Measurements from ENCODE around the gene TIRAP. TPM values are rescaled to one million over a fixed set of nuclear protein-coding genes. Genes with fewer than 3 reads are reported as not detected.
A peak's percentile ranks its signal among the peaks of the same experiment; 100 is the strongest.

The TIRAP gene
- total RNA-seq, 2 donors from 2014 or later: 8.3 to 13.5 TPM

DNA sequence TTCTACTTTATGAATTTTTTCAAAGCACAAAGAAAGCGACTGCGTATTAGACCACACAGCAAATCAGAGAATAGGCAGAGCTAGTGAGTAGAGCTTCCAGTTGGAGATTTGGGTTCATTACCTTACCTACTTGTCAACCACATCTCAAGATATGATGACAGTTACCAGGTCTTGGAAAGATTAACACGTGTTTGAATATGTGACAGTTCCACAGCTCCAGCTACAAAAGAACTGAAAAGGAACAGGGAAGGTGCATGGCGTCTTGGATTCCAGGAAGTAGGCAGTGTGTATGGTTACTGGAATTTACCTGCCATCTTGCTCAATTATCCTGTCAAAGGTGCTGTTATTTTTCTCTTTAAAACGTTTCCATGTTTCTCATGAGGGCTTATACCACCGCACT lies 5.3 kb downstream of the TIRAP start:
- H3K27ac ChIP-seq: no peak overlapping the region
- DNase-seq (no peak), ATAC-seq (no peak)
- 73 to 78% methylated on average over 6 of the region's 6 CpGs for WGBS, 2 donors
- H3K9me3 ChIP-seq: no peaks in the 10 kb centered on the region
- peaks cover 0 to 10% of the 10 kb centered on the region in 2 donors for H3K36me3 ChIP-seq (replicated peaks in 1 of 2; ENCODE audit: insufficient read depth in 1 of 2, low read depth in 2 of 2)
- no peak for TF ChIP-seq POLR2A (IDR thresholded peaks at IDR 0.05)
- TF ChIP-seq, protein P1, sequence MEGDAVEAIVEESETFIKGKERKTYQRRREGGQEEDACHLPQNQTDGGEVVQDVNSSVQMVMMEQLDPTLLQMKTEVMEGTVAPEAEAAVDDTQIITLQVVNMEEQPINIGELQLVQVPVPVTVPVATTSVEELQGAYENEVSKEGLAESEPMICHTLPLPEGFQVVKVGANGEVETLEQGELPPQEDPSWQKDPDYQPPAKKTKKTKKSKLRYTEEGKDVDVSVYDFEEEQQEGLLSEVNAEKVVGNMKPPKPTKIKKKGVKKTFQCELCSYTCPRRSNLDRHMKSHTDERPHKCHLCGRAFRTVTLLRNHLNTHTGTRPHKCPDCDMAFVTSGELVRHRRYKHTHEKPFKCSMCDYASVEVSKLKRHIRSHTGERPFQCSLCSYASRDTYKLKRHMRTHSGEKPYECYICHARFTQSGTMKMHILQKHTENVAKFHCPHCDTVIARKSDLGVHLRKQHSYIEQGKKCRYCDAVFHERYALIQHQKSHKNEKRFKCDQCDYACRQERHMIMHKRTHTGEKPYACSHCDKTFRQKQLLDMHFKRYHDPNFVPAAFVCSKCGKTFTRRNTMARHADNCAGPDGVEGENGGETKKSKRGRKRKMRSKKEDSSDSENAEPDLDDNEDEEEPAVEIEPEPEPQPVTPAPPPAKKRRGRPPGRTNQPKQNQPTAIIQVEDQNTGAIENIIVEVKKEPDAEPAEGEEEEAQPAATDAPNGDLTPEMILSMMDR (IDR thresholded peaks at IDR 0.05): no peak
- intact Hi-C loops (cut with DNase I): no loop called here
- peaks cover 17% of the 10 kb centered on the region for H3K4me1 ChIP-seq
- no peak overlapping the region for H3K4me3 ChIP-seq
- H3K27me3 ChIP-seq: no peaks in the 10 kb centered on the region

DNA sequence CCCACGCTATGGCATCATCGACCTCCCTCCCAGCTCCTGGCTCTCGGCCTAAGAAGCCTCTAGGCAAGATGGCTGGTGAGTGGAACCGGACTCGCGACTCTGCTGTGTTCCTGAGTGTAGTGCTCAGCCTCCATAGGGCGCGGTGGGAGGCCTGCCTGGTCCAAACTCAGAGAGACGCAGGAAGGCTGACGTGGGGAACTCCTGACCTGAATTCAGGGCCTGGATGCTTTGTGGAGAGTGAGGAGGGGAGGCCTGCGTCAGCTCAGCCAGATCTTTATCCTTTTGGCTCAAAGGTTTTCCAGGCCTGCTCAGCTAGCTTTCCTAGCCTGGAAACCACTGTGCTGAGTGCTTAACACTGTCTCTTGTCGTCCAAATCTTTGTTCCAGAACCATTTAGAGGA lies 8.0 kb downstream of the TIRAP start:
- Histone ChIP-seq H3K9me3 (no peaks in the 10 kb centered on the region), H3K36me3 (replicated peaks in 1 of 2; ENCODE audit: insufficient read depth in 1 of 2, low read depth in 2 of 2) (peaks cover 0 to 13% of the 10 kb centered on the region in 2 donors), H3K27me3 (no peaks in the 10 kb centered on the region), H3K4me3 (no peak overlapping the region), H3K27ac (no peak overlapping the region), H3K4me1 (no peaks in the 10 kb centered on the region)
- peak; percentile 18 for ATAC-seq
- TF ChIP-seq, protein P1 (IDR thresholded peaks at IDR 0.05): no peak
- DNase-seq: no peak
- intact Hi-C loops (cut with DNase I): no loop called here
- WGBS, 2 donors: 78 to 84% methylated on average over 5 to 12 of the region's 12 CpGs

DNA sequence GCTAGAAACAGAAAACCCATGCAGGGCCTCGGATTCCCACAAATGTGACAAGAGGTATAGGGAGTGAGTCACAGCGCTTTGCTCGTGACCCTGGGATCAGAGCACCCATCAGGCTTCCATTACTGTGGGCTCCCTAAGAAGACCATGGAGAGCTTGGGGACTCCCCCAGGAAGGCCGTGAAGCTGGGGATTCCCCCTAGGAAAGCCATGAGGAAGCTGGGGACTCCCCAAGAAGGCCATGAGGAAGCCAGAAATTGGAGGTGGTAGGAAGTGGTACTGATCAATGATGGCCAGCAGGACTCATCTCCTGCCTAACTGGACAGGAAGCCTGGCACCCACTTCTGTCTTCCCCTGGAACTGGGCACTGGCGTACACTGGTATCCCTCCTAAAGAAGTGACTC lies 10.8 kb downstream of the TIRAP start:
- Histone ChIP-seq H3K27ac (no peak overlapping the region), H3K36me3 (replicated peaks in 1 of 2; ENCODE audit: insufficient read depth in 1 of 2, low read depth in 2 of 2) (peaks cover 0 to 13% of the 10 kb centered on the region in 2 donors), H3K27me3 (no peaks in the 10 kb centered on the region), H3K9me3 (no peaks in the 10 kb centered on the region), H3K4me3 (no peak overlapping the region), H3K4me1 (no peaks in the 10 kb centered on the region)
- TF ChIP-seq POLR2A (IDR thresholded peaks at IDR 0.05): no peak
- TF ChIP-seq, protein P1 (IDR thresholded peaks at IDR 0.05): no peak
- intact Hi-C loops (cut with DNase I): no loop called here
- DNase-seq (no peak), ATAC-seq (no peak)
- 84 to 87% methylated on average over 5 of the region's 5 CpGs for WGBS, 2 donors

DNA sequence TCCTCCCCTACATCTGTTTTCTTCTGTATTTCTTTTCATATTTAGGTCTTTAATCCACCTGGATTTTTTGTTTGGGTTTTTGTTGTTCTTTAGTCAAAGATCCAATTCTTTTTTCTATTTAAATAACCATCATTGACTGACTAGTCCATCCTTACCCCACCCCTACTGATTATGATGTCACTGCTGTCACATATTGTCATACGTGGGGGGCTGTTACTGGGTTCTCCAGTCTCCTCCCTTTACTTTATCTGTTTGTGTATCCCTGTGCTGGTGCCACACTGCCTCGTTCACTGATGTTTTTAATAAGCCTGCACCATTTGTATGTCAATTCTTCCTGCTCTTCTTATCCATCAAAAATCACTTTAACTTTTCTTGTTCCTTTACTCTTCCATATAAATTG lies 14.1 kb downstream of the TIRAP start:
- TF ChIP-seq, protein P1 (IDR thresholded peaks at IDR 0.05): no peak
- TF ChIP-seq POLR2A (IDR thresholded peaks at IDR 0.05): no peak
- intact Hi-C loops (cut with DNase I): no loop called here
- H3K4me3 ChIP-seq: no peak overlapping the region
- 64 to 84% methylated on average over 2 of the region's 2 CpGs for WGBS, 2 donors
- no peaks in the 10 kb centered on the region for H3K27me3 ChIP-seq
- H3K36me3 ChIP-seq (replicated peaks in 1 of 2; ENCODE audit: insufficient read depth in 1 of 2, low read depth in 2 of 2): peaks cover 0 to 11% of the 10 kb centered on the region in 2 donors
- no peak for ATAC-seq
- DNase-seq: no peak
- H3K9me3 ChIP-seq: no peaks in the 10 kb centered on the region
- no peaks in the 10 kb centered on the region for H3K4me1 ChIP-seq
- H3K27ac ChIP-seq: no peak overlapping the region

DNA sequence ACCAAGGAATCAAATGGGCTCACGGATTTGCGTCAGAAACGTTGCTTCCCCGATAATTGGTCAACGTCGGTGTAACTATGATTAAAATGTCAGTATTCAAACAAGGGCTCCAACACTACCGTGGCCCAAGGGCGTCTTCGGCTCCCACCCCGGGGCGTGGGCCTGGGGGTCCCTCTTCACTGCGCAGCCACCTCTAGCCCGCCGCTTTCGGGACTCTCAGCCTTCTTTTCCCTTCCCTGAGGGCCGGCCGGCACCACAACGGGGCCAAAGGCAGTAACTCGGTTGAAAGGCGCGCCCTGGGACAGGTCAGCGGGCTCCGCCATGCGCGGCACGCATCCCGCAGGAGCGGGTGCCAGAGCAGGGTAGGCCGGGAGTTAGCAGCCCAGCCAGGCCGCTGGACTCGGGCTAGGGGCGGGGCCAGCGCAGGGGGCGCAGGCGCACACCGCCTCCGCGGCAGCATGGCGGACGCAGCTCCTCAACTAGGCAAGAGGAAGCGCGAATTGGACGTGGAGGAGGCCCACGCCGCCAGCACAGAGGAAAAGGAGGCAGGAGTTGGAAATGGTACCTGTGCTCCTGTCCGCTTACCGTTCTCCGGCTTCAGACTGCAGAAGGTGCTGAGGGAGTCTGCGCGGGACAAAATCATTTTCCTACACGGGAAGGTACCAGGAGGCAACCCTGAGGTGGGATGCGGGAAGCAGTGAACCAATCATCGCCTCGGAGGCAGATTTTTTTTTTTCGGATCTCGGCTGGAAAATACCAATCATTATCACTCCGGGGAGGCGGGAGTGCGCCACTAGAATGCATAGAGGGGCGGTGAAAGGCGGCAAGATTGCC lies 20.9 kb downstream of the TIRAP start, which contains the start of gene DCPS:
TSS of gene DCPS (plus strand) at position 438 of the 834 bp plus-strand sequence. CDS start at position 459, 21 bp downstream.
- Histone ChIP-seq H3K9me3 (no peaks in the 10 kb centered on the region), H3K27ac (peak within 1 kb of the TSS; percentile 71 to 90 (median 86)), H3K36me3 (replicated peaks in 1 of 2; ENCODE audit: insufficient read depth in 1 of 2, low read depth in 2 of 2) (no peaks in the 10 kb centered on the region), H3K4me3 (peak within 1 kb of the TSS; percentile 53 to 79), H3K27me3 (no peaks in the 10 kb centered on the region), H3K4me1 (peaks cover 19% of the 10 kb centered on the region)
- TF ChIP-seq, protein P1 (IDR thresholded peaks at IDR 0.05): no peak
- TF ChIP-seq POLR2A (IDR thresholded peaks at IDR 0.05): peak; percentile 75 to 93 (median 87)
- WGBS, 2 donors: 1% methylated on average over 41 to 61 of the region's 61 CpGs
- DNase-seq (peak; percentile 89 to 93 (median 92)), ATAC-seq (peak; percentile 99)
- intact Hi-C loops (cut with DNase I): no loop called here
